Coronary artery (tissue), 2 donors: ENCODE measurements around the gene LRRC15.

Experiments used
- DNase-seq: peaks from one replicate; pipeline ENCODE4 v3.0.0-alpha.2; 2017; ENCODE audit warnings: low spot score
- H3K27ac ChIP-seq, 2 donors: fragments of 200-600 bp; sonication (generic); one replicate each; pipeline ENCODE4 v1.5.1; 2016 to 2019
- H3K4me3 ChIP-seq: fragments of 200-600 bp; sonication (generic); 2 replicates; pipeline ENCODE4 v1.5.1; 2016; ENCODE audit warnings: mild to moderate bottlenecking, moderate library complexity
- TF ChIP-seq, protein P1 (sequence below): fragments of 200-600 bp; sonication (generic); IDR thresholded peaks from one replicate; pipeline ENCODE4 v1.5.1; 2019; ENCODE audit warnings: antibody characterized with exemption

LRRC15 gene

DNA sequence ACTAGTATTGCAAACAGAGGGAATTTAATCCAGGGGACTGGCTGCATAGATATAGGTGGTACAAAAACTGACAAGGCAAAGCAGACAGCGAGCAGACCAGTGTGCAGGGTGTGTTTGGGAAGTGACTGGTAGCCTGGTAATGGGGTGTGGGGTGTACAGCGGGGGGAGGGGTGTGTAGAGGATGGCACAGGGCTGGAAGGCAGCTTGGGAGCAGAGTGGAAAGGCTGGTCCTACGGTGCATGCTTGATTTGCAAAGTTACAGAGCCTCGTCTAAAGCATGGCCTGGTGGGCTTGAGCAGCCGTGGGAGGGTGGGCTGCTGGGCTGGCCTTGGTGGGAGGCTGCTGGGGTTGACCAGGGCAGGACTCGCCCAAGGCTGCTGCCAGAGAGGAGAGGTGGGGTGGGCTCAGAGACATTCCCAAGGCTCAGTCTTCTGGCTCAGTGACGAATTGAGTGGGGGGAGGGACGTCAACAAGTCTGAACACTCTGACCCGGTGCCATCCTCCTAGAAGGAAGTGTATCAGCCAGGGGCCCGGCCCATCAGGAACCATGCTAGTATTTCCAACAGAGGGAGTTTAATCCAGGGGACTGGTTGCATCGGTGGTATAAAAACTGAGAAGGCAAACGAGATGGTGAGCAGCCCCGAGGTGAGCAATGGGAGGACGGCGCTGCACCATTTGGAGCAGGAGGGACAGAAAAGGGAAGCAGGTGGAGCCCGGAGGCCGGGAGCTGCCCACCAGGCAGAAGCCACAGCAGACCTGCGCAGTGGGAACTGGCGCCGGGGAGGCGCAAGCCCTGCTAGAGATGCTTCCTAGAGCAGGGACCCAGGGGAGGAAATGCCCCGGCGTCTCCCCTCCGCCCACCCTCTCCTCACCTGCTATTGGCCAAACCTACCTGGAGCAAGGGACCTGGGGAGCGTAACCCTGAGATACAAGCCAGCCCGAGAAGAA is 47.6 kb downstream of the LRRC15 start:
- H3K27ac ChIP-seq: no peak overlapping the region
- DNase-seq: no peak
- no peak overlapping the region for H3K4me3 ChIP-seq
- TF ChIP-seq, protein P1, sequence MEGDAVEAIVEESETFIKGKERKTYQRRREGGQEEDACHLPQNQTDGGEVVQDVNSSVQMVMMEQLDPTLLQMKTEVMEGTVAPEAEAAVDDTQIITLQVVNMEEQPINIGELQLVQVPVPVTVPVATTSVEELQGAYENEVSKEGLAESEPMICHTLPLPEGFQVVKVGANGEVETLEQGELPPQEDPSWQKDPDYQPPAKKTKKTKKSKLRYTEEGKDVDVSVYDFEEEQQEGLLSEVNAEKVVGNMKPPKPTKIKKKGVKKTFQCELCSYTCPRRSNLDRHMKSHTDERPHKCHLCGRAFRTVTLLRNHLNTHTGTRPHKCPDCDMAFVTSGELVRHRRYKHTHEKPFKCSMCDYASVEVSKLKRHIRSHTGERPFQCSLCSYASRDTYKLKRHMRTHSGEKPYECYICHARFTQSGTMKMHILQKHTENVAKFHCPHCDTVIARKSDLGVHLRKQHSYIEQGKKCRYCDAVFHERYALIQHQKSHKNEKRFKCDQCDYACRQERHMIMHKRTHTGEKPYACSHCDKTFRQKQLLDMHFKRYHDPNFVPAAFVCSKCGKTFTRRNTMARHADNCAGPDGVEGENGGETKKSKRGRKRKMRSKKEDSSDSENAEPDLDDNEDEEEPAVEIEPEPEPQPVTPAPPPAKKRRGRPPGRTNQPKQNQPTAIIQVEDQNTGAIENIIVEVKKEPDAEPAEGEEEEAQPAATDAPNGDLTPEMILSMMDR: no peak

DNA sequence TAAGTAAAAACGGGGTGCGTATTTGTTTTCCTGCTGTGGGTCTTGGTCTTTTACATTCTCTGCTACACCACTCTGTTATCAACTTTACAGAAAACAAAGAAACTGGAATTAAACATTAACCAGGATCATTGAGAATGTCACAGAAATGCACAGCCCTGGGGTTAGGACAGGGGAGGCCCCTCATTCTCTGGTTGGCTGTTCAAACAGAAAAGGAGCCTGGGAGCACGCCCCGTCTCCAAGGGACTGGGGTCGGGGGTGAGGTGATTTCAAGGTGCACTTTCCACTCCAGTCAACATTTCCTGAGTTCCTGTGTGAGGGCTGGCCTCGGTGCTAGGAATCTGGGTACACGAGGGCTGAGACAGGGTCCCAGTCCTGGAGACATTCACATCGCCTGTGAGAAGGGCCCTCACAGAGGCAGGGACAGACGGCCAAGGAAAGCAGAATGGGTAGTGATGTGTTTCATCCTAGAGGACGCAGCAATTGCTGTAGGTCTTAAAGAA is 48.7 kb downstream of the LRRC15 start:
- no peak for DNase-seq
- no peak overlapping the region for H3K27ac ChIP-seq
- H3K4me3 ChIP-seq: no peak overlapping the region
- TF ChIP-seq, protein P1: no peak

DNA sequence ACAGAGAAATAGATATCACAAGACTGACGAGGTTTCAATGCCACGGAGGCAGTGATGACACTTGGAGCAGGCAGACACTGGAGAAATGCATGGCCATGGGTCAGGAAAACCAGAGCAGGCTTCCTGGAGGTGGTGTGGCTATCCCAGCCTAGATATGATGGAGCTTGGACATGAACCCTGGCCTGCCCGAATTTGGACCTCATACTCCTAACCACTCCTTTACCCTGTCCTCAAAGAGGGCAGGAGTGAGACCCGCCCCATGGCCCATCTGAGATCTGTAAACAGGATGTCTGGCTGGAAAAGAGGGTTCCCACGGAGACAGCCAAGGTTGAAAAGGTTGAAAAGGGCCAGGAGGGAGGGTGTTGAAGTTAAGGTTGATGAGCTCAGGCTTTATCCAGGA is 49.4 kb downstream of the LRRC15 start:
- Histone ChIP-seq H3K27ac (no peak overlapping the region), H3K4me3 (no peak overlapping the region)
- TF ChIP-seq, protein P1: no peak
- DNase-seq: no peak

DNA sequence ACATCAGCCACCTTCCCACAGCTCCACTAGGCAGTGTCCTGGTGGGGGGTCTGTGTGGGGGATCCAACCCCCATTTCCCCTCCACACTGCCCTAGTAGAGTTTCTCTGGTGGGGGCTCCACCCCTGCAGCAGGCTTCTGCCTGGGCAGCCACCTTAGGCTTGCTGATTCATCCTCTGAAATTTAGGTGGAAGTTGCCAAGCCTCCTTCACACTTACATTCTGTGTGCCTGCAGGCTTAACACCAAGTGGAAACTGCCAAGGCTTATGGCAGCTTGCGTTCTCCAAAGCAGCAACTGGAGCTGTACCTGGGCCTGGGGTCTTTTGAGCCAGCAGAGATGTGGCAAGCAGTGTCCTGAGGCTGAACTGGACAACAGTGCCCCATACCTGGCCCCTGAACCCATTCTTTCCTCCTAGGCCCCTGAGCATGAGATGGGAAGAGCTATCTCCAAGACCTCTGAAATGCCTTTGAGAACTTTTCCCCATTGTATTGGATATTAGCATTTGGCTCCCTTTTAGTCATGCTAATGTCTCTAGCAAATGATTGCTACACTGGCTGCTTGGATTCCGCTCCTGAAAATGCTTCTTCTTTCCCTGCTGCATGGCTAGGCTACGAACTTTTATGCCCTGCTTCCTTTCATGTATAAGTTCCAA is 50.9 kb downstream of the LRRC15 start:
- Histone ChIP-seq H3K4me3 (no peak overlapping the region), H3K27ac (no peak overlapping the region)
- TF ChIP-seq, protein P1: no peak
- no peak for DNase-seq

DNA sequence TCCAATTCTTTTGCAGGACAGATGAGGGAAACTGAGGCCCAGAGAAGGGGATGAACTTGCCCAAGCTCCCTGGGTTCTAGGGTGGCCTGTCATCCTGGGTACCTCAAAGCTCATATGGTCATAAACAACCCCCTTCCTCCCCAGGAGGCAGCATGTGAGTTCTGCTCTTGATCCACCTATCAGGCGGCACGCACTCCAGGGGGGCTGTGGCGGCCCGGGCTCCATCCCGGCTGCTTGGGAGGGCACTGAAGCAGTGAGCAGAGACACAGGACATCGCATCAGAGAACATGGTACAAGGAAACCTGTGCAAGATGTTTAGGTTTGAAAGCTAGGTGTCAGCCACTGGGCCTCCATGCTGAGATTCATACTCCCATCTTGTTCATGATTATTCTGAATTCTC is 52.6 kb downstream of the LRRC15 start:
- no peak overlapping the region for H3K27ac ChIP-seq
- H3K4me3 ChIP-seq: no peak overlapping the region
- DNase-seq: no peak
- TF ChIP-seq, protein P1: no peak

DNA sequence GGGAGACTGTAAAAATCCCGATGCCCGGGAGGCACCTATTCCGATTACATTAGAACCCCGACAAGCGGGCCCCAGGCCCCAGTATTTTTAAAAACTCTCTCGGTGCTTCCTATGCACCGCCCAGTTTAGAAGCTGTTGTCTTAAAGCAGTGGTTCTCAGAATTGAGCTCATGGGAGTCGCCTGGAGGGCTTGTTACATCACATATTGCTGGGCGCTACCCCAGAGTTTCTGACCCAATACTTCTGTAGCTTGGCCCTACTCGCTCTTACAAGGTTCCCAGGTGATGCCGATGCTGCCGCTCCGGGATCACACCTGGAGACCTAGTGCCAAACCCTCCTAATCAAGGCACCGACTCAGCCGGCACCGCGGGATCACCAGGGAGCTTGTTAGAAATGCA is 53.6 kb downstream of the LRRC15 start:
- no peak overlapping the region for H3K27ac ChIP-seq
- TF ChIP-seq, protein P1: no peak
- no peak for DNase-seq
- peak overlapping the region; percentile 74 for H3K4me3 ChIP-seq
